HCEC 1CT (cell line): ENCODE results near the gene APOBEC3C.
"Not testable (repeated sequence)": the region's sequence is repeated elsewhere in the genome, so short reads cannot be mapped to it uniquely, and the experiment has no call there.

Experiments
- DNase-seq: peaks from one replicate; pipeline ENCODE4 v3.0.0-alpha.2; 2017

Gene APOBEC3C

GRCh38 chr22:39066442-39067276, 52.6 kb downstream of the APOBEC3C start:
- DNase-seq: not testable (repeated sequence)

- DNase-seq: no peak
Observed at GRCh38 chr22:39068033-39068785, 54.2 kb downstream of the APOBEC3C start.
